OCI-M1 (cell line): ENCODE data around the gene GRIN2A.

ENCODE experiments used
- DNase-seq: peaks from one replicate; lab custom pipeline; 2025; lab: John Stamatoyannopoulos, UW

Gene GRIN2A

DNA sequence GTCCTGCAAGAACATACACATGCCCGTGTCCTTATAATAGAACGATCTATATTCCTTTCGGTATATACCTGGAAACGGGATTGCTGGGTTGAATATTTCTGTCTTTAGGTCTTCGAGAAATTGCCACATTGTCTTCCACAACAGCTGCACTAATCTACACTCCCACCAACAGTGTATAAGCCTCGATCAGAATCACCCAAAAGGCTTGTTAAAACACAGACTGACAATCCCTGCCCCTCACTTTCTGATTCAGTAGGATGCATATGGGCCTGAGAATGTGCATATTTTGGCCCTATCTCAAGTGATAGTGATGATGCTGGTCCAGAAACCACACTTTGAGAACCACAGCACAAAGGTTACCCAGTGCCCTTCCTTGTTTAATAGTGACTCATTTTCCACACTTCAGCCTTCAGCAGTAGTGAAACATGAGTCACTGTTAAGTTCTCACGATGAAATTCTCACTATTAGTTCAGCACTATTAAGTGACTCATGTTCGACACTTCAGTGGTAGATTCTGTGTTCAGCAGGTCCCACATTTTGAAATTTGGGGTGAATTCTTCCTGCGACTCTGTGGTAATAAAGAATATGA, 215.6 kb downstream of the GRIN2A start:
- no peak for DNase-seq

GRCh38 chr16:9965079-9965478, 217.1 kb downstream of the GRIN2A start:
- no peak for DNase-seq

DNA sequence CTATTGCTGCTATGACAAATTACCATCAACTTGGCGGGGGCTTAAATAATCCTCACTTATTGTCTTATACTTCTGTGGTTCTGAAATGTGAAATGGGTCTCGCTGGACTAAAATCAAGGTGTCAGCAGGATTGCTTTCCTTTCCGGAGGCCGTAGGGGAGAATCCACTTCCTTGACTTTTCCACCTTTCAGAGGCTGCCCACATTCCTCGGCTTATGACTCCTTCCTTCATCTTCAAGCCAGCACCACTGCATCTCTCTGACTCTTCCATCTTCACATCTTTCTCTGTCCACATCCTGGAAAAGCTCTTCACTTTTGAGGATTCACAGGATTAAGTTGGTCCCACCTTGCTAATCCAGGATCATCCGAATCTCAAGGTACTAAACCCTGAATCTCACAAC, 217.8 kb downstream of the GRIN2A start:
- DNase-seq, result no peak

DNA sequence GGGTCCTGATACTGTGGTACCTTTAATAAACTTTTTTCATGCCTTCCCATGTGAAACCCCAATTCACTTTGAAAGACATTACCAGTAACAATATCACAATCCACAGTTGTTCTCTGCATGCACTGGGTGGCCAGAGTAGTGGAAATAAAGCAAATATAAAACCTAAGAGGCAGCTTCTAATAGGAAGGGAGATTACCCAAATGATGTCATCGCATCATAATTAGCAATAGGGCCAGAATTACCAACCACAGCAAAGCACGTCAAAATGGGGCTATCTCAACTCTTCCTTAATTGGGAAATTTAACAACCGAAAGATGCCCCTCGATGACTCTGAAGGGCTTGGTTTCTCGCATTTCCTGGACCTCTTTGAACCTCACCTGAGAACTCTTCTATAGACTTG, 224.8 kb downstream of the GRIN2A start:
- DNase-seq, result no peak

GRCh38 chr16:9957002-9957401, 225.2 kb downstream of the GRIN2A start:
- DNase-seq, result no peak

DNA sequence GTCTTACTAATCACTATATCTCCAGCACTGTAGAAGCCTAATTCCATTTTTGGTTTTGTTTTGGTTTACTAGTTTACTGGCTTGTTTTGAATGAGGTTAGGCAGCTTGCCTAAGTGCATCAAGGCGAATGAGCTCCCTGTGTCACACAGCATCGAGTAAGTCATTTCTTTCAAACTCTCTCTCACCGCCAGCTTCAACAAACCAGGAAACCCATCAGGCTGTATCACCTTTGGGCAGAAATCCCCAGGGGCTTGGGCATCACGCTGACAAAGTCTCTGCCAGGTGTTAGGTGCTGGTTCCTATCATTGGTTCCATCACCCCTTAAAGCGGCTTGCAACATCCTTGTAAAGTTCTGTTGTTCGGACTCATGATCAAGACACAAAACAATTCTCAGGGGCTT, 226.6 kb downstream of the GRIN2A start:
- no peak for DNase-seq

- no peak for DNase-seq
These were observed 228.2 kb downstream of the GRIN2A start for GRCh38 chr16:9953908-9954570.

- no peak for DNase-seq
These were observed 231.6 kb downstream of the GRIN2A start for GRCh38 chr16:9950658-9951057.

DNA sequence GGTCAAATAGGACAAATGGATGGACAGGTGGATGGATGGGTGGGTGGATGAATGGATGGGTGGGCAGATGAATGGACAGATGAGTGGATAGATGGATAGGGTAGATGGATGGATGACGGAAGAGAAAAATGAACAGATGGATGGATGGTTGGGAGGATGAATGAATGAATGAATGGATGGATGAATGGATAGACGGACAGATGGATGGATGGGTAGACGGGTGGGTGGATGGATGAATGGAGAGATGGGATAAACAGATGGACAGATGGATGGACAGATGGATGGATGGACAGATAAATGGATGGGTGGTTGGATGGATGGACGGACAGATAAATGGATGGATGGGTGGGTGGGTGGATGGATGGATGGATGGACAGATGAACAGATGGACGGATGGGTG, 232.8 kb downstream of the GRIN2A start:
- no peak for DNase-seq

GRCh38 chr16:9948933-9949332, 233.3 kb downstream of the GRIN2A start:
- no peak for DNase-seq

DNA sequence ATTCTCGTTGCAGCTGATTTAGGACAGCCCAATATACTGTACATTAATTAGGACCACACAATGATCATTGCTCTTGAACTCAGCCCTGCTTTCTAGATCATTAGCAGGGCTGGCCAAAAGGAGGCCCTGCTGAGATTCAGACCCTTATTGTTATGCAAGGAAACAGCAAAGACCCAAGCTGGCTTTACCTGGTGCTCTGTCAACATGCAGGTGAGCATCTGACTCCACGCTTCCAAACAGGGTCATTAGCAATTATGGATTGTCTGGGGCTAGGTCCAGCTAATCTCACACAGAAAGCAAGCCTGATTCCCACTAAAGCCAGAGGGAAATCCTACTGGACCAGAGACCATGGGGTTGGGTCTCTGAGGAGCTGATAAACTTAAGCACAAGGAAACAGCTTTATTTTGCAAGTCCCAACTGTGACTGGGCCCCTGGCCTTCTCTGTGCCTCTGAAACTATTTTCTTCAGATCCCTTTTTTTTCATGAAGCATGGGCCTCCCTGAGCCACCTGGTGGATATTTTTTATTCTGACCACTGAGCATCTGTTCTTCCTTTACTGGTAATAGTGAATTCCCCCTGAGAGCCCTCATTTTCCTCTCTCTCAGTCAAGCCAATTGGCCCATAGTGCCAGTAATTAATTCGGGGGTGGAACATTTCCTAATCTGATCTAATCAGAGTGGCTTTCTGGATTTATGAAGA, 236.1 kb downstream of the GRIN2A start:
- DNase-seq, result no peak

DNA sequence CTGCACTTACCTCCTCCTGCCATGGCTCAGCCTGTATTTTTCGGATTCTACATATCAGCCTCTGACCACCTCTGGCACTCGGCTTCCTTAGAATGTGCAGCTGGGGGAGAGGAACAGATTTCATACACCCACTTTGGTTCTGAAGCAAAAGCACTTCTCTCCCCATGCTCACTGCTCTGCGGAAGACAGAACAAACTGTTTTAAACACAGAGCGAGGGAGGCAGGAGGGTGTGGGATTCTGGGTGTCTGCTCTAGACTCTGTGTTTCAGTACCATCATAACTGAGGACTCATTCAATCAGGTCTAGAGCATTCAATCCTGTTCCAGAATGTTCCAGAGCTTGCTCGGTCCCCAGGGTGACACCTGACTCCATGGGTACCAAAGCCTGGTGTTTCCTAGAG, 239.1 kb downstream of the GRIN2A start:
- DNase-seq, result no peak

DNA sequence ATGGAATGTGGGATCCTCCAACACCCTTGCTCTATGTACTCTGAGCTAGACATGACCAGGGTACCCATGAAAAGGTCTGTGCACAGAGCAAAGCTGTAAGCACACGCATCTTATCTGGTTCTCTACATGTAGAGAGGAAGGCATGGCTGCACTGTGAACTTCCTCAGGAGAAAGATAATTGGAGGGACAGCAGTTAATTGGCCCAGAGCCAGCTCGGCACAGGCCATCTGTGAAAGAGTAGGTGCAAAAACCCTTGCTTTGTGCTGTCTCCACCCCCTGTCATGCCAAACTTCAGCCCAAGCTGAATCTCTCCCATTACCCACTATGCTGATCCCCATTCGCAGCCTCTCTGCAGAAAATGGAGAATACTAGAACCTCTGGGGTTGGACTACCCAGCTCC, 241.0 kb downstream of the GRIN2A start:
- DNase-seq, result no peak

- no peak for DNase-seq
These were observed 247.3 kb downstream of the GRIN2A start for GRCh38 chr16:9934723-9935508.

- no peak for DNase-seq
These were observed 249.1 kb downstream of the GRIN2A start for GRCh38 chr16:9932919-9933653.

DNA sequence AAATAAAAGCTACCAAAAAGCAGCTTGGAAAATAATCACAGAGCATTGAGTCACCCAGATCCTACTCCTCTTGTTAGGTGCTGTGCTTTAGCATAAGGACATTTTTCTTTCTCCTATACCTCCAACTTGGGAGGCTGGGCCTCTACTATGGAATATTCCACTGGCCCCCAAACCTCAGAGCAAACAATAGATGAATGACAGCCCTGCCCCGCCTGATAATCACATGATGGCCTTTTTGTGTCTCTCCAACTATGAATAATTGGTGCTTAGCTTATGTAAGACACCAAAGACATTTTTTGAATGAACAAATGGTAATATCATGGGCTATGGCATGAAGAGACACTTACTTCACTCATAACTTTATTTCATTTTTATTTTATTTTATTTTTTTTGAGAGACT, 250.2 kb downstream of the GRIN2A start:
- DNase-seq, result no peak

DNA sequence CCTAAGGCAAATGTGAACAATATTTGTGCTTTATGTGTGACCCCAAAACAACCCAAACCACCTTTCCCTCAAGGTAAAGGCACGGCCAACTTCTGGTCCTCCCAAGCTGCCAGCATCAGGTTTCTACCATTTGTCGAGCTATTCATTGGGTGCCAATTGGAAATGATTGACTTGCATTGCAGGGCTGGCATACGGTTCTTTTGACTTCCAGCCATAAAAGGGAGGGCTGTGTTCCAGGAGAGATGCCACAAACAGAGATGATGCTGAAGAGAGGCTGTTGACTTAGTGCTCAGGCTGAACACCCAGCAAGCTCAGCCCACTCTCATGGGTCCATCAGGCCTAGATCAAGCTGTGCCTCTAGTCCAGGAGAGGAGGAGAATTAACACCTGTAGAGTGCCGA, 252.4 kb downstream of the GRIN2A start:
- DNase-seq, result no peak

DNA sequence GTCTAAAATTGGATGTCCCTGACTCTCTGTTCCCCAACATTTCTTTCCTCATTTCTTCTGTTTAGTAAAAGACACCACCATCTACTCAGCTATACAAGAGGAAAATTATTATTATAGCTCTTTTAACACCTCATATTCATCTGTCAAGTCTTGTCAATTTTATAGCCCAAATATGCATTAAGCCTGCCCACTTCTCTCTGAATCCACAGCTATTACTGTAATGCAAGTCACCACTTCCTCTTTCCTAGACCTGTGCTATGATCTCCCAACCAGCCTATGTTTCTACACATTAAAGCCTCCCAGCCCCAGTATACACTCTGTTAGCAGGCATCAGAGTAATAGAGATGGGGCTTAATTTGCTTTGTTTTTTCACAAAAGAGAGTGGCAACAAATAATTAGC, 252.9 kb downstream of the GRIN2A start:
- peak; percentile 23 for DNase-seq

- DNase-seq, result no peak
These were observed 259.8 kb downstream of the GRIN2A start for GRCh38 chr16:9922441-9922840.

DNA sequence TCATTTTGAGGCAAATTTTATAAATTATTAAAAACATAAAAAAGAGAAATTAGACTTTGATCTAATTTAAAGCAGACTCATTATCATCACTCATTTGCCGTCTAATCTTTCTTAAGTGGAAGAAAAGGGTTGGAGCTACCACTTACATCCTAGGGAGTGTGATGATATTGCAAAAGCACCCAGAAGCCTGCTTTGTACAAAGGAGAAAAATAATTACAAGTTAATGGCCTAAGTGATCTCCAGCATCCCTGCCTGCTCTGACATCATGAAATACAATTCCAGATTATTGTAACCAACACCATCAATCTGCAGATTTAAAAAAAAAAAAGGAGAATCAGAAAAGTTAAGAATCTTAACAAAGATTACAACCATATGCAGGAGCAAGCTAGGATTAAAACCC, 260.2 kb downstream of the GRIN2A start:
- no peak for DNase-seq

- DNase-seq, result no peak
These were observed 262.8 kb downstream of the GRIN2A start for GRCh38 chr16:9919460-9919859.

- DNase-seq, result no peak
These were observed 264.5 kb downstream of the GRIN2A start for GRCh38 chr16:9917691-9918090.
